Left ventricle myocardium superior (tissue), 1 donor: ENCODE data around the gene PALM3. TPM values are rescaled to one million over a fixed set of nuclear protein-coding genes. Genes with fewer than 3 reads are reported as not detected.

Source experiments
- ATAC-seq: fragments of 200-7000 bp; cut with Tn5 transposase; one replicate; pipeline ENCODE4 v1.9.1; 2020; ENCODE audit warnings: mild to moderate bottlenecking, moderate library complexity
- DNase-seq: peaks from one replicate; pipeline ENCODE4 v3.0.0-alpha.2; 2020
- intact Hi-C: fragments of 100-400 bp; cut with micrococcal nuclease; formaldehyde crosslinking; loops from one replicate; pipeline ENCODE4 v1.11.0; 2022
- total RNA-seq: library from RNA; stranded (reverse); fragmentation: NEBNext Ultra II Directional; extraction: Animal tissue kit (Norgen Biotek cat#: 25700); gene quantifications from one replicate; pipeline ENCODE4 v1.2.1, GENCODE V29; 2021
- donor health status: DM: no; HTN: yes; CAD: no; lungs with severe emphysema.

The PALM3 gene
- total RNA-seq, 1 donor from 2014 or later = not detected

DNA sequence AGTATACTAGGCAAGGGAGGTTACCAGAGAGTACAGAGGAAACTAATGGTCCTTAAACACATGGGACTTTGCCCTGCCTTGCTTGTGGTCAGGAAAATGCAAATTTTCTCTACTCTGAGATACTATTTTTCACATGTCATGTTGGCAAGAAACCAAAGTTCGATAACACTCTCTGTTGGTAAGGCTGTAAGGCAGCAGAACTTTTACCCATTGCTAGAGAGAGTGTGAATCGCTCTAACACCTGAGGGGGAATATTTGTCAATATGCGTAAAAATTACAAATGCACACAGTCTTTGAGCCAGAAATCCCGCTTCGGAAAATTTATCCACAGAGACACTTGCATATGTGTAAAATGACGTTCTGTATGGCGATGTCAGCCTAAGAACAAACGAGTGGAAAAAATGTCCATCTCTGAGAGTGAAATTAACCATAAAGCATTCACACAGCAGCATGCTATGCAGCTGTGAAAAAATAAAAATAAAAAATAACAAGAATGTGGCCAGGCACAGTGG is 46.3 kb downstream of the PALM3 start:
- intact Hi-C loops = no loop called here
- no peak for ATAC-seq
- DNase-seq = no peak

DNA sequence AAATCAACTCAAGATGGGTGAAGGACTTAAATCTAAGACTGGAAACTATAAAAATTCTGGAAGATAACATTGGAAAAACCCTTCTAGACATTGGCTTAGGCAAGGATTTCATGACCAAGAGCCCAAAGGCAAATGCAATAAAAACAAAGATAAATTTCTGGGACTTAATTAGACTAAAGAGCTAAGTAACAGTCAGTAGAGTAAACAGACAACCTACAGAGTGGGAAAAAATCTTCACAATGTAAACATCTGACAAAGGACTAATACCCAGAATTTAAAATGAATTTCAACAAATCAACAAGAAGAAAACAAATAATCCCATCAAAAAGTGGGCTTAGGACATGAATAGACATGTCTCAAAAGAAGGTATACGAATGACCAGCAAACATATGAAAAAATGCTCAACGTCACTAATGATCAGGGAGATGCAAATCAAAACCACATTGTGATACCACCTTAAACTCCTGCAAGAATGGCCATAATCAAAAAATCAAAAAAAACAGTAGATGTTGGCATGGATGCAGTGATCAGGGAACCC is 49.4 kb downstream of the PALM3 start:
- intact Hi-C loops = no loop called here
- ATAC-seq (no peak), DNase-seq (no peak)

DNA sequence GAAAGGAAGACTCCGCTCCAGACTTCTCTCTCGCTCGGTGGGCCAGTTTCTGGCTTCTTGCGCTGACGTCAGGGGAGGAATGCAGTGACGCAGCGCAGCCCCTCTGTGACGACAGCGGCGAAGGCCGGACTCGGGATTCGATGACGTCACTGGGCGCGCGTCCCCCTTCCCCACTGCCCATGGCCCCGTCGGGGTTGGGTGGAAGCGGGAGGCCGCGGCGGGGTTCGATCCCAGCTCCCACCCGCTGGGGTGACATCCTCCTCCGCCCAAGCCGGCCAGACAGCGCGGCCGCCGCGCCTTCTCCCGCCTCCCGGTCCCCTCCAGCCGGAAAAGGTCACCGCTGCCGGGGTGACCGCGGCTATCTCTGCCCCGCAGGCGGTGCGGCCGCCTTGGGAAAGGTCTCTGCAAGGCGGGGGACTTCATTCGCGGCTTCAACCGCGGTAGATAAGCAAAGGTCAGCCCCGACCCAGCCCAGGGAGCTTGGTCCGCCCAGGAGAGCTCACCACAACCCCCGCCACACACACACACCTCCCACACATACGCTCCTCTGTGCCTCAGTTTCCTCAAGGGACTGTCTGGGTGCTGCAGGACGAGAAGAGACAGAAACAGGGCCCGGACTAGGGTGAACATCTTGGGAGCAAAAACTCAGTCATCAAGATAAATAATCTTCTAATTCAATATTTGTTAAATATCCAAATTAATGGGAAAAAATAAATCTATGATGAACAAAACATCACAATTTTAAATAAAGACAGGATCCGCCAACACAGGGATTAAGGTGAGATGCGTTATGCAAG is 54.9 kb downstream of the PALM3 start:
- peak; percentile 91 for DNase-seq
- intact Hi-C loops = no loop called here
- peak; percentile 51 for ATAC-seq

DNA sequence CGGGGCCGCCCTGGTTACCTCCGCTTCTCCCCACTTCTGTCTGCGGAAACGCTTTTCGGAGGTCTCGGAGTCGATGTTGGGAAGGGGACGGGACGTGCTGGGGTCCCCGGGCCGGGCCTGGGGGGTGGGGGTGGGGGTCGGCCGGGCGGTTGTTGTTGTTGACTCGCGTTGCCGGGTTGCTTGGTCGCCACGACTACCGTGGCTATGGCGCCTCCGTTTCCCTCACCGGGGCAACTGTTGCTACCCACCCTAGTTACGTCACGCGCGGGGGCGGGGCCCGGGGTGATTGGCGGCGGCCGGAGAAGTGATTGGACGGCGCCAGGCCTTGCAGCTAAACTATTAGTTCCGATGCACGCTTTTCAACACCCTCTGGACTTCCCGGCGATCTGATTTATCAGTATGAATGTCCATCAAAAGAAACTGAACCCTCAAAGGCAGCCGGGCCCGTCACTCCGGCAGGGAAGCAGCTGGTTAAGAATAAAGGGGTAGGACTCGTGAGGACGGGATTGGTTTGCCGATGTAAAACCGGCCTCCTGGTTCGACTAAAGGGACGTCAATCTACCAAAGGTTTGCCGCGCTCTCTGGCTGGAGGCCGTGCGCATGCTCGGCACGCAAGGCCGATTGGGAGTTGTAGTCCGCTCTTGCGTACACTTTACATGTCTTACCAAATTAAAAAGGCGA is 55.7 kb downstream of the PALM3 start, which contains the start of gene RFX1:
Gene RFX1 (minus strand): TSS at position 236 of the 681 bp plus-strand sequence. CDS start 12,477 bp downstream, outside the sequence.
- DNase-seq = peak; percentile 100
- ATAC-seq = peak; percentile 88
- intact Hi-C loops = no loop called here

DNA sequence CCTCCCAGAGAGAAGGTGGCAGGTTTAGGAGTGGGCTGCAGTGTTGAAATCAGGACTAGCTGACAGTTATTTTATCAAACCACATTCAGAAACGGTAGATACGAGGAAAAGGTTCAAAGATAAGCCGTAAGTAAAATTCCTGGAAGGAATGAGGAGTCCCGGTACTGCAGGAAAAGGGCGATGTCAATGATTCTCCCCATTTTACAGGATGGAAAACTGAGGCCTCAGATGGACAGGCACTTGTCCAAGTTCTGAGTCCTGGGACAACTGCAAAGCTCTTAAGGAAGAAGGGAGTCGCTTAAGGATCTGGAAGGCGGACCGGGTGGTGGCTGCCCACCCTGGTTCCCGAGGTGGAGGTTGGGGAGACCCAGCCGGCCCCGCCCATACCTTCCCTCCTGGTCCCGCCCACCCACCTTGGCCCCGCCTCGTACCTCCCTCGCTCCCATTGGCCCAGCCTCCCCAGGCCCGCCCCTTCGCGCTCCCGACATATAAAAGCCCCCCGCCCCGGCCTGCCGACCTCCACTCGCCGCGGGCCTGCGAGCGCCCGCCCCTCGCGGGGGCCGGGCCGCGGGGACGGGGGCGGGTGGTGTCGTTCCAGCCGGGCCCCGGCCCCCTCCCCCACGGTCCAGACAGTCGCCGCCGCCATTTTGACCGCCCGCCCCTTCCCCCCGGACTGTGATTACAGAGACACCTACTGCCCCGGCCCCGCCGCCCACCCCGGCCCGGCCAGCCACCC is 56.4 kb downstream of the PALM3 start:
- peak; percentile 94 for DNase-seq
- ATAC-seq = peak; percentile 70
- intact Hi-C loops = no loop called here

DNA sequence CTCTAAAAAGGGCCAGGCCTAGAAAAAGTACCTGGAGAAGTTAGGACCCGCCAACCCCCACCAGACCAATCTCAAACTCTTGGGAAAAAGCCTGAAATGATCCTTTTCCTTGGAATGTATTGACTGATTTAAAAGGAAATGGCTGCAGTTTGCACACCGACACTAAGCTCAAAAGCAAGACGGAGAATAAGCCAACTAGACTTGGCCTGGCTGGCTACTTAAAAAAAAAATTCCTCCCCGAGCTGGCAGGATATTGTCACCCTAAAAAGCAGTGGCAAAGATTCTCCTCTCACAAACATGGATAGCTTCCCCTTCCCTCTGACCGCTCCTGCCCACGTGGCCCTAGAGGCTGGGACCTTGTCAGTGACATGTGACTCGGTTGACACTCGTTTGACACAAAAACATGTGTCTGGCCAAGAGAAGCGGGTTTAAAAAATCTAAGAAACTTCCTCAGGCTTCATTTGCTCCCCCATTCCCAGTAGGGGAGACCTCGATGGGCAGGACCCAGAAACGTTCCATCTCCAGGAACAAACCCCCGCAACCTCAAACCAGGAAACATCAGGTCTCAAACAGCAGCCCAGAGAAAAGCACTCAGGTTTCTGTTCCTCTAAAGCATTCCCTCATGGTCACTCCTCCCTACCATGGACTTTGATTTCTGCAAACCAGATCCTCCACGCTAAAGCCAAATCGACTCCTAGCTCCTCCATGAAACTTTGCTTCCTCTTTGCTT is 57.1 kb downstream of the PALM3 start:
- ATAC-seq (no peak), DNase-seq (peak; percentile 70)
- intact Hi-C loops = no loop called here

Other genes with a start within 250 kb of the PALM3 start
- gene NANOS3, start 184.9 kb downstream of the PALM3 start, total RNA-seq = 0.69 TPM
- gene BRME1, start 156.0 kb downstream of the PALM3 start, total RNA-seq = 0.72 TPM
- gene CC2D1A, start 155.9 kb downstream of the PALM3 start, total RNA-seq = 19.6 TPM
- 2.0 TPM for gene PODNL1, start 123.7 kb downstream of the PALM3 start, total RNA-seq
- 18.2 TPM for gene DCAF15, start 109.6 kb downstream of the PALM3 start, total RNA-seq
- gene RFX1, start 55.8 kb downstream of the PALM3 start, total RNA-seq = 15.7 TPM
- gene RLN3, start 33.9 kb downstream of the PALM3 start, total RNA-seq = not detected
- gene IL27RA, start 30.3 kb downstream of the PALM3 start, total RNA-seq = 5.4 TPM
- gene MISP3, start 10.7 kb upstream of the PALM3 start, total RNA-seq = 6.8 TPM
- not detected for gene C19orf67, start 23.7 kb upstream of the PALM3 start, total RNA-seq
- gene SAMD1, start 28.7 kb upstream of the PALM3 start, total RNA-seq = 58.0 TPM
- gene PRKACA, start 55.7 kb upstream of the PALM3 start, total RNA-seq = 514 TPM
- 1.6 TPM for gene ASF1B, start 74.5 kb upstream of the PALM3 start, total RNA-seq
- 24.0 TPM for gene ADGRL1, start 144.1 kb upstream of the PALM3 start, total RNA-seq